ENCODE measurements around the gene GALK1.
A peak's percentile ranks its signal among the peaks of the same experiment; 100 is the strongest.

GALK1 gene

GRCh38 chr17:75803883-75804282, 38.9 kb upstream of the GALK1 start:
- H3K4me3 ChIP-seq (ENCODE audit: low read depth, low read length), result no peak overlapping the region
- DNase-seq (ENCODE audit: low read depth), result no peak
- no peak for TF ChIP-seq CTCF (IDR thresholded peaks at IDR 0.05; ENCODE audit: low read depth, low read length, missing control alignments)
- in situ Hi-C loops (cut with HindIII; ENCODE audit: low sequenced_read_pairs), result no loop called here

GRCh38 chr17:75799402-75799801, 34.4 kb upstream of the GALK1 start:
- no peak for DNase-seq (ENCODE audit: low read depth)
- TF ChIP-seq CTCF (IDR thresholded peaks at IDR 0.05; ENCODE audit: low read depth, low read length, missing control alignments), result no peak
- in situ Hi-C loops (cut with HindIII; ENCODE audit: low sequenced_read_pairs), result no loop called here
- no peak overlapping the region for H3K4me3 ChIP-seq (ENCODE audit: low read depth, low read length)

GRCh38 chr17:75795820-75796607, 31.0 kb upstream of the GALK1 start:
- no peak overlapping the region for H3K4me3 ChIP-seq (ENCODE audit: low read depth, low read length)
- in situ Hi-C loops (cut with HindIII; ENCODE audit: low sequenced_read_pairs), result no loop called here
- no peak for DNase-seq (ENCODE audit: low read depth)
- TF ChIP-seq CTCF (IDR thresholded peaks at IDR 0.05; ENCODE audit: low read depth, low read length, missing control alignments), result no peak

GRCh38 chr17:75793460-75793859, 28.5 kb upstream of the GALK1 start:
- H3K4me3 ChIP-seq (ENCODE audit: low read depth, low read length), result no peak overlapping the region
- DNase-seq (ENCODE audit: low read depth), result no peak
- in situ Hi-C loops (cut with HindIII; ENCODE audit: low sequenced_read_pairs), result no loop called here
- TF ChIP-seq CTCF (IDR thresholded peaks at IDR 0.05; ENCODE audit: low read depth, low read length, missing control alignments), result no peak

- in situ Hi-C loops (cut with HindIII; ENCODE audit: low sequenced_read_pairs), result no loop called here
- H3K4me3 ChIP-seq (ENCODE audit: low read depth, low read length), result no peak overlapping the region
- no peak for DNase-seq (ENCODE audit: low read depth)
- no peak for TF ChIP-seq CTCF (IDR thresholded peaks at IDR 0.05; ENCODE audit: low read depth, low read length, missing control alignments)
Observed at GRCh38 chr17:75791254-75791653, 26.3 kb upstream of the GALK1 start.

GRCh38 chr17:75785016-75785890, 20.3 kb upstream of the GALK1 start:
- no peak for TF ChIP-seq CTCF (IDR thresholded peaks at IDR 0.05; ENCODE audit: low read depth, low read length, missing control alignments)
- in situ Hi-C loops (cut with HindIII; ENCODE audit: low sequenced_read_pairs), result loop anchor here (10.0 kb wide), 1 partner anchor 60 kb away; the partner anchor contains the start of gene UNC13D
- peak; percentile 60 for DNase-seq (ENCODE audit: low read depth)
- H3K4me3 ChIP-seq (ENCODE audit: low read depth, low read length), result peak overlapping the region; percentile 62

Data from astrocyte of the cerebellum (primary cell).